Stimulated activated CD4-positive, alpha-beta T cell treated with anti-CD3 and anti-CD28 coated beads, Interleukin-1b, Interleukin-23, amount 100 ng/mL, for 24 hours (primary cell): Measurements from ENCODE around the gene HECTD2.
"Not testable (repeated sequence)": the region's sequence is repeated elsewhere in the genome, so short reads cannot be mapped to it uniquely, and the experiment has no call there.

Experiments used
- DNase-seq, 4 experiments: peaks; one replicate each; pipeline ENCODE4 v3.0.0-alpha.2; 2020; ENCODE audit warnings: low read depth in 4 of 4, low spot score in 1 of 4

The HECTD2 gene

GRCh38 chr10:91536111-91536510 lies 126.0 kb downstream of the HECTD2 start:
- no peak for DNase-seq

- no peak for DNase-seq
Measured at GRCh38 chr10:91536733-91537132, 126.6 kb downstream of the HECTD2 start.

- DNase-seq = no peak
Measured at GRCh38 chr10:91537614-91538383, 127.7 kb downstream of the HECTD2 start.

- DNase-seq = no peak
Measured at GRCh38 chr10:91539930-91540329, 129.8 kb downstream of the HECTD2 start.

- no peak for DNase-seq
Measured at GRCh38 chr10:91540733-91541132, 130.6 kb downstream of the HECTD2 start.

- DNase-seq = no peak
Measured at GRCh38 chr10:91541481-91541880, 131.3 kb downstream of the HECTD2 start.

- DNase-seq = no peak
Measured at GRCh38 chr10:91545384-91545783, 135.2 kb downstream of the HECTD2 start.

- no peak for DNase-seq
Measured at GRCh38 chr10:91545838-91546237, 135.7 kb downstream of the HECTD2 start.

GRCh38 chr10:91549262-91549661 lies 139.1 kb downstream of the HECTD2 start:
- DNase-seq = no peak

- DNase-seq = no peak
Measured at GRCh38 chr10:91550021-91550420, 139.9 kb downstream of the HECTD2 start.

GRCh38 chr10:91551856-91552255 lies 141.7 kb downstream of the HECTD2 start:
- no peak for DNase-seq

GRCh38 chr10:91552274-91553095 lies 142.3 kb downstream of the HECTD2 start:
- DNase-seq = no peak

GRCh38 chr10:91555455-91555854 lies 145.3 kb downstream of the HECTD2 start:
- DNase-seq = no peak

GRCh38 chr10:91556691-91557566 lies 146.8 kb downstream of the HECTD2 start:
- no peak for DNase-seq

GRCh38 chr10:91557651-91558111 lies 147.5 kb downstream of the HECTD2 start:
- no peak for DNase-seq

- no peak for DNase-seq
Measured at GRCh38 chr10:91558473-91558872, 148.3 kb downstream of the HECTD2 start.

- DNase-seq = no peak
Measured at GRCh38 chr10:91559169-91559568, 149.0 kb downstream of the HECTD2 start.

- no peak for DNase-seq
Measured at GRCh38 chr10:91559750-91560149, 149.6 kb downstream of the HECTD2 start.

- not testable (repeated sequence) for DNase-seq
Measured at GRCh38 chr10:91560827-91561226, 150.7 kb downstream of the HECTD2 start.

GRCh38 chr10:91562839-91563581 lies 152.9 kb downstream of the HECTD2 start:
- no peak for DNase-seq

GRCh38 chr10:91564026-91564425 lies 153.9 kb downstream of the HECTD2 start:
- DNase-seq = no peak
